Heart right ventricle (tissue), 16 donors: ENCODE results near the gene SLC39A9. TPM values are rescaled to one million over a fixed set of nuclear protein-coding genes. Genes with fewer than 3 reads are reported as not detected.

Experiments used
- ATAC-seq, 8 donors: fragments of 200-7000 bp; cut with Tn5 transposase; one replicate each; pipeline ENCODE4 v1.9.1; 2020; ENCODE audit warnings: mild to moderate bottlenecking in 8 of 8, moderate library complexity in 8 of 8, moderate number of reproducible peaks in 1 of 8
- DNase-seq, 2 donors: peaks; one replicate each; pipeline ENCODE4 v3.0.0-alpha.2; 2020
- H3K27ac ChIP-seq, 10 donors: fragments of 200-600 bp; sonication (generic) in 2 of 10; one replicate each; pipeline versions ENCODE4 v1.5.0 to v1.8.0; 2020 to 2022; ENCODE audit warnings: mild to moderate bottlenecking in 3 of 10
- H3K27me3 ChIP-seq, 7 donors: fragments of 200-600 bp; one replicate each; pipeline ENCODE4 v1.8.0; 2021 to 2022; ENCODE audit warnings: mild to moderate bottlenecking in 2 of 7
- H3K36me3 ChIP-seq, 9 donors: fragments of 200-600 bp; sonication (generic) in 1 of 9; one replicate each; pipeline versions ENCODE4 v1.5.0 to v1.8.0; 2020 to 2022; ENCODE audit warnings: mild to moderate bottlenecking in 2 of 9
- H3K4me1 ChIP-seq, 9 donors: fragments of 200-600 bp; sonication (generic) in 1 of 9; one replicate each; pipeline versions ENCODE4 v1.5.0 to v1.8.0; 2020 to 2022; ENCODE audit warnings: mild to moderate bottlenecking in 4 of 9
- H3K4me3 ChIP-seq, 10 donors: fragments of 200-600 bp; sonication (generic) in 2 of 10; one replicate each; pipeline versions ENCODE4 v1.5.0 to v1.8.0; 2020 to 2022; ENCODE audit warnings: mild to moderate bottlenecking in 7 of 10, moderate library complexity in 2 of 10
- H3K9me3 ChIP-seq, 11 donors: fragments of 200-600 bp in 10 of 11; sonication (generic) in 2 of 11; one replicate each; pipeline versions ENCODE4 v1.5.0 to v1.8.0; 2013 to 2022; ENCODE audit warnings: mild to moderate bottlenecking in 2 of 11, control low read depth in 1 of 11, moderate library complexity in 1 of 11
- WGBS, 2 donors: extraction: QIAGEN DNeasy Blood & Tissue Kit; methylation state at CpG; one replicate each; pipeline ENCODE4 v1.1.7; 2013; ENCODE audit warnings: inconsistent platforms in 1 of 2; 5-methylcytosine and 5-hydroxymethylcytosine counted together
- intact Hi-C, 10 donors: fragments of 100-400 bp; cut with DNase I; formaldehyde crosslinking; loops; one replicate each; pipeline versions ENCODE4 v1.11.1 to v1.14.2; 2022
- polyA plus RNA-seq, 2 donors: library from polyadenylated mRNA; stranded (reverse); fragments of 200-250 nt; gene quantifications; one replicate each; pipeline ENCODE4 v1.2.3, GENCODE V29; 2013
- total RNA-seq, 10 donors: library from RNA; stranded (reverse); fragmentation: NEBNext Ultra II Directional in 3 of 10; extraction: Animal tissue kit (Norgen Biotek cat#: 25700) in 3 of 10; gene quantifications; one replicate each; pipeline versions ENCODE4 v1.2.1 to v1.2.4, GENCODE V29; 2021 to 2023
- TF ChIP-seq, protein P1 (sequence below), 9 donors: fragments of 200-600 bp; sonication (generic) in 2 of 9; IDR thresholded peaks; one replicate each; pipeline versions ENCODE4 v1.5.0 to v1.8.0; 2021 to 2022; ENCODE audit warnings: antibody characterized with exemption in 9 of 9, mild to moderate bottlenecking in 5 of 9, moderate library complexity in 1 of 9
- donor health status: Arrhythmogenic right ventricular cardiomyopathy.
- donor health status: ischemic (EF 13 %, LVEDD 7.1; RV severe dilation, severe dysfunction).
- donor health status: healthy with polysubstance abuse.
- donor health status: DM: no; HTN: yes; CAD: no.
- donor health status: DM: no; HTN: no; CAD: no.
- donor health status: ischemic (EF 25% LVEDD 6.9; RV normal size, moderate dysfunction).
- donor health status: ischemic (EF 25% LVEDD 5.7; RV mildly dilated, moderate dysfunction).
- donor health status: healthy.
- donor health status: DM: yes; HTN: yes; CAD: no.
- donor health status: Ischemic cardiomyopathy.
- donor health status: ischemic (EF 35%, LVEDD 5.7; RV mildly dilated, moderate dysfunction).
- donor health status: nonischemic (EF 11% LVEDD 7.7; RV severe dilation, severe dysfunction).
- donor health status: DM: yes; HTN: yes; CAD: no.
- donor health status: PGD.
- donor health status: ischemic (EF 29% LVEDD 5.4; RV normal size, mild dysfunction).
- donor health status: nonischemic (EF 23%, LVEDD 6.1; RV moderate dilation, normal function).

The SLC39A9 gene
- total and polyA plus RNA-seq, 12 donors = 11.1 to 28.3 (median 21.4) TPM

- Histone ChIP-seq H3K4me1 (peaks cover 17 to 65% (median 49%) of the 10 kb centered on the region in 9 donors), H3K27me3 (no peaks in the 10 kb centered on the region), H3K36me3 (peaks cover 0 to 18% (median 14%) of the 10 kb centered on the region in 9 donors), H3K9me3 (no peaks in the 10 kb centered on the region), H3K27ac (no peak overlapping the region), H3K4me3 (peak overlapping the region in 9 of 10 donors; percentile 67 to 92 (median 81))
- intact Hi-C loops = no loop called here
- ATAC-seq = no peak
- TF ChIP-seq, protein P1, sequence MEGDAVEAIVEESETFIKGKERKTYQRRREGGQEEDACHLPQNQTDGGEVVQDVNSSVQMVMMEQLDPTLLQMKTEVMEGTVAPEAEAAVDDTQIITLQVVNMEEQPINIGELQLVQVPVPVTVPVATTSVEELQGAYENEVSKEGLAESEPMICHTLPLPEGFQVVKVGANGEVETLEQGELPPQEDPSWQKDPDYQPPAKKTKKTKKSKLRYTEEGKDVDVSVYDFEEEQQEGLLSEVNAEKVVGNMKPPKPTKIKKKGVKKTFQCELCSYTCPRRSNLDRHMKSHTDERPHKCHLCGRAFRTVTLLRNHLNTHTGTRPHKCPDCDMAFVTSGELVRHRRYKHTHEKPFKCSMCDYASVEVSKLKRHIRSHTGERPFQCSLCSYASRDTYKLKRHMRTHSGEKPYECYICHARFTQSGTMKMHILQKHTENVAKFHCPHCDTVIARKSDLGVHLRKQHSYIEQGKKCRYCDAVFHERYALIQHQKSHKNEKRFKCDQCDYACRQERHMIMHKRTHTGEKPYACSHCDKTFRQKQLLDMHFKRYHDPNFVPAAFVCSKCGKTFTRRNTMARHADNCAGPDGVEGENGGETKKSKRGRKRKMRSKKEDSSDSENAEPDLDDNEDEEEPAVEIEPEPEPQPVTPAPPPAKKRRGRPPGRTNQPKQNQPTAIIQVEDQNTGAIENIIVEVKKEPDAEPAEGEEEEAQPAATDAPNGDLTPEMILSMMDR (IDR thresholded peaks at IDR 0.05) = no peak
- 95 to 97% methylated on average over 8 of the region's 8 CpGs for WGBS, 2 donors
- no peak for DNase-seq
Observed at GRCh38 chr14:69399750-69400149, 1.3 kb downstream of the SLC39A9 start.

GRCh38 chr14:69400154-69400553 is 1.7 kb downstream of the SLC39A9 start:
- intact Hi-C loops = no loop called here
- H3K4me1 ChIP-seq = peaks cover 17 to 61% (median 49%) of the 10 kb centered on the region in 9 donors

GRCh38 chr14:69401841-69402240 is 3.3 kb downstream of the SLC39A9 start:
- Histone ChIP-seq H3K36me3 (peaks cover 0 to 11% (median 0%) of the 10 kb centered on the region in 9 donors), H3K9me3 (no peaks in the 10 kb centered on the region), H3K27ac (no peak overlapping the region), H3K4me1 (peaks cover 17 to 44% (median 39%) of the 10 kb centered on the region in 9 donors), H3K4me3 (no peak overlapping the region), H3K27me3 (no peaks in the 10 kb centered on the region)
- 83 to 85% methylated on average over 2 of the region's 2 CpGs for WGBS, 2 donors
- DNase-seq (no peak), ATAC-seq (no peak)
- TF ChIP-seq, protein P1 (IDR thresholded peaks at IDR 0.05) = no peak
- intact Hi-C loops = no loop called here

More at GRCh38 chr14:69400154-69400553, 1.7 kb downstream of the SLC39A9 start:
- no peak overlapping the region for H3K27ac ChIP-seq
- no peaks in the 10 kb centered on the region for H3K27me3 ChIP-seq
- peaks cover 0 to 18% (median 10%) of the 10 kb centered on the region in 9 donors for H3K36me3 ChIP-seq
- TF ChIP-seq, protein P1 (IDR thresholded peaks at IDR 0.05) = no peak
- DNase-seq (no peak), ATAC-seq (no peak)
- peak overlapping the region in 7 of 10 donors; percentile 67 to 92 (median 81) for H3K4me3 ChIP-seq
- no peaks in the 10 kb centered on the region for H3K9me3 ChIP-seq
- 81 to 84% methylated on average over 6 of the region's 6 CpGs for WGBS, 2 donors

DNA sequence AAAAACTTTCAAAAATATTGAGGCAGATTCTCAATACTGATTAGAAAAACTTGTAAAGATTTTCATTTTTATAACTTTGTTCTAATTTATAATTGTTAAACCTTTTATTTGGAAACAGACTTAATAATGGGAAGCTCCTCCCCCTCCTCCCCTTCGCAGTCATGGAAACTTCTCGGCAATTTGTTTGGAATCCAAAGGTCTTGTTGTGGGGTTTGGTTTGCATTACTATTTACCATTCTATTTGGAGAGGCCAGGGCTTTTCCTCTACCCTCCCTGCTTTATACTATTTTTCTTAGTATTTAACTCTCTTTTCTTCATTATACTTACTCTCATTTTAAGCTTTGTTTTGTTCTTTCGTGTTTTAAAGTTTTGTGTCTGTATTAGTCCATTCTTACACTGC is 6.0 kb downstream of the SLC39A9 start:
- TF ChIP-seq, protein P1 (IDR thresholded peaks at IDR 0.05) = no peak
- Histone ChIP-seq H3K4me1 (peaks cover 9 to 30% (median 26%) of the 10 kb centered on the region in 9 donors), H3K27me3 (no peaks in the 10 kb centered on the region), H3K36me3 (peaks cover 0 to 11% (median 0%) of the 10 kb centered on the region in 9 donors), H3K9me3 (no peaks in the 10 kb centered on the region), H3K4me3 (no peak overlapping the region), H3K27ac (no peak overlapping the region)
- WGBS, 2 donors = 95 to 96% methylated on average over 3 of the region's 3 CpGs
- intact Hi-C loops = no loop called here
- no peak for DNase-seq
- no peak for ATAC-seq
